Erythroblast (primary cell): ENCODE results near the gene FGD3.

Source experiments
- GATA1 ChIP-seq: IDR thresholded peaks from 2 replicates; pipeline ENCODE4 v1.6.1; 2011; ENCODE audit warnings: low read depth, mild to moderate bottlenecking, control low read depth, low read length, moderate library complexity
- POLR2A ChIP-seq: IDR thresholded peaks from 2 replicates; pipeline ENCODE4 v1.6.1; 2011; ENCODE audit warnings: mild to moderate bottlenecking, low read length

GRCh38 chr9:93032545-93032944, 85.2 kb downstream of the FGD3 start:
- no peak for TF ChIP-seq POLR2A
- no peak for TF ChIP-seq GATA1
